Thymus (tissue), 11 donors: ENCODE data around the gene C1orf198. TPM values are rescaled to one million over a fixed set of nuclear protein-coding genes. Genes with fewer than 3 reads are reported as not detected.

Experiments
- DNase-seq, 9 donors: peaks; one replicate each; pipeline ENCODE4 v3.0.0-alpha.2; 2013; ENCODE audit warnings: low spot score in 9 of 9, low read depth in 6 of 9, missing footprints in 1 of 9
- H3K27ac ChIP-seq, 2 donors: one replicate each; pipeline ENCODE4 v1.5.1; 2013; ENCODE audit warnings: control low read depth in 1 of 2, low read depth in 1 of 2, low read length in 1 of 2, mild to moderate bottlenecking in 1 of 2, moderate library complexity in 1 of 2
- H3K27me3 ChIP-seq, 2 donors: one replicate each; pipeline ENCODE4 v1.5.1; 2013; ENCODE audit warnings: low read length in 1 of 2; ENCODE audit not compliant: control insufficient read depth in 2 of 2, insufficient read depth in 1 of 2
- H3K36me3 ChIP-seq, 2 donors: one replicate each; pipeline ENCODE4 v1.5.1; 2013; ENCODE audit warnings: low read length in 1 of 2, mild to moderate bottlenecking in 1 of 2, moderate library complexity in 1 of 2; ENCODE audit not compliant: control insufficient read depth in 2 of 2, insufficient read depth in 2 of 2
- H3K4me1 ChIP-seq, 2 donors: one replicate each; pipeline ENCODE4 v1.5.1; 2013; ENCODE audit warnings: low read length in 2 of 2; ENCODE audit not compliant: control insufficient read depth in 2 of 2, insufficient read depth in 2 of 2
- H3K4me3 ChIP-seq, 2 donors: one replicate each; pipeline ENCODE4 v1.5.1; 2013; ENCODE audit warnings: low read length in 2 of 2, control low read depth in 1 of 2, mild to moderate bottlenecking in 1 of 2
- H3K9me3 ChIP-seq, 2 donors: one replicate each; pipeline ENCODE4 v1.5.1; 2013; ENCODE audit warnings: low read length in 1 of 2, mild to moderate bottlenecking in 1 of 2; ENCODE audit not compliant: control insufficient read depth in 2 of 2, insufficient read depth in 1 of 2
- whole genome bisulfite sequencing: extraction: QIAGEN DNeasy Blood & Tissue Kit; methylation state at CpG from one replicate; pipeline ENCODE4 v1.1.7; 2013; 5-methylcytosine and 5-hydroxymethylcytosine counted together
- polyA plus RNA-seq: library from polyadenylated mRNA; stranded (reverse); fragments of 200-250 nt; gene quantifications from one replicate; pipeline ENCODE4 v1.2.3, GENCODE V29; 2013
- total RNA-seq: library from RNA; stranded (reverse); fragments of 120-200 nt; gene quantifications from one replicate; pipeline ENCODE4 v1.2.4, GENCODE V29; 2013
- donor health status: healthy.

The C1orf198 gene
- total and polyA plus RNA-seq, 2 donors = 10.1 to 14.2 TPM

DNA sequence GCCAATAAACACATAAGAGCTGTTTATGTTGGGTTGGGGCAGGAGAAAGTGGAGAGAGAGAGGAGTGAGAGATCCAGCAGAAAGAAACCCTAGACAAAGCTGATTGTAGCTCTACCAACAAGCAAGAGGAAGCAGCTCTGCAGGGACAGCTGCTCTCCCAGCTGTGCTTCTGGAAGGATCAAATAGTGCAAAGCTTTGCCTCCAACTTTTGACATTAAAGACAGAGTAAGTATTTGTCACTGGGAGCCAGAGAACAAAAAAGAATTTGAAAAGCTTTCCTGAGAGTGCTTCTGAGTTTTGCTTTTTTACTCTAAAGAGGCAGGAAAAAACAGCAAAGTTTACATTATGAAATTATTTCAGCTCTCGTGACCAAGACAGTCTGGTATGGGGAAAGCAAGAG is 28.5 kb upstream of the C1orf198 start:
- H3K36me3 ChIP-seq = no peaks in the 10 kb centered on the region
- H3K4me1 ChIP-seq = no peaks in the 10 kb centered on the region
- no peaks in the 10 kb centered on the region for H3K9me3 ChIP-seq
- no peak overlapping the region for H3K27ac ChIP-seq
- peak in 1 of 9 donors; percentile 10 for DNase-seq
- 80% methylated on average over 1 of the region's 1 CpG for WGBS
- peaks cover 0 to 3% of the 10 kb centered on the region in 2 donors for H3K27me3 ChIP-seq
- no peak overlapping the region for H3K4me3 ChIP-seq

DNA sequence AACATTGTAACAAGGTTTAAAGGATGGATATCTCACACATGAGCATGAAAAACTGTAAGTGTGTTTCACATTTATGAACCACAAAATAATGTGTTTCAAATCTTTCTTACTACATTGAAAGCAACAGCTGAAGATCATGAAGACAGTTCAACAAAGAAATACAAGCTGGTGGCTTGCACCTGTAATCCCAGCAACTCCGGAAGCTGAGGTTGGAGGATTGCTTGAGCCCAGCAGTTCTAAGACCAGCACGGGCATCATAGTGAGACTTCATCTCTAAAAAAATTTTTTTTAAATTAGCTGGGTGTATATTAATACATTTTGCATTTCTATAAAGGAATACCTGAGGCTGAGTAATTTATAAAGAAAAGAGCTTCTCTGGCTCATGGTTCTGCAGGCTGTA is 27.1 kb upstream of the C1orf198 start:
- 92% methylated on average over 2 of the region's 2 CpGs for WGBS
- no peak overlapping the region for H3K4me3 ChIP-seq
- H3K9me3 ChIP-seq = no peaks in the 10 kb centered on the region
- peaks cover 0 to 4% of the 10 kb centered on the region in 2 donors for H3K27me3 ChIP-seq
- H3K36me3 ChIP-seq = no peaks in the 10 kb centered on the region
- no peaks in the 10 kb centered on the region for H3K4me1 ChIP-seq
- H3K27ac ChIP-seq = no peak overlapping the region
- no peak for DNase-seq

DNA sequence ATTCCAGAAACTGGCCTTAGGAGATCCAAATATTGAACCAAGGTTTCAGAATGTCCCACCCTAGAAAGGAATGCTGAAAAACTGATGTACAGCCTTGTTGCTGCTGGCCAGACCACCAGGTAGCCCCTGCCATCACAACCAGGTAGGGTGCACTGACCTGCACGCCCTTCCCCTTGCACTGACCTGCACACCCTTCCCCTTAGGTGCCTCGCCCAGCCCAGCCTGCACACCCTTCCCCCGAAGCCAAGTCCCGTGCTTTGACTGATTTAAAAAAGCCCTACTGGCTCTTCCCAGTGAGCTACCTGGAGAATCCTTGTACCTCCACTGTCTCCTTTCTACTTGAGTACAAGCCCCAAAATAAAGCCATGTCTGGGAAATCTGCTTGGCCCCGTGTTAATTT is 26.3 kb upstream of the C1orf198 start:
- Histone ChIP-seq H3K27ac (no peak overlapping the region), H3K27me3 (peaks cover 0 to 5% of the 10 kb centered on the region in 2 donors), H3K36me3 (no peaks in the 10 kb centered on the region), H3K4me3 (no peak overlapping the region), H3K9me3 (no peaks in the 10 kb centered on the region), H3K4me1 (no peaks in the 10 kb centered on the region)
- DNase-seq = no peak
- WGBS = 91% methylated on average over 5 of the region's 5 CpGs

DNA sequence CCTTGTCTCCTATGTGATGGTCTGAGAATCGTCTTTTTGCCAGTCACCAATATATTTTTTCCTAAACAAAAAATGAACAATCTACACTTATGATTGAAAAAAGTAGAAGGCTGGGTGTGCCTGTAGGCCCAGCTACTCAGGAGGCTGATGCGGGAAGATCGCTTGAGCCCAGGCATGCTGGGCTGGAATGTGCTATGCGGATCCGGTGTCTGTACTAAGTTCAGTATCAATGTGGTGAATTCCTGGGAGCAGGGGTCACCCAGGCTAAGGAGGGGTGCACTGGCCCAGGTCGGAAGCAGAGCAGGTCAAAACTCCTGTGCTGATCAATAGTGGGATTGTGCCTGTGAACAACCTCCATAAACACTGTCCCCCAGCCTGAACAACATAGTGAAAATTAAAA is 25.7 kb upstream of the C1orf198 start:
- no peaks in the 10 kb centered on the region for H3K4me1 ChIP-seq
- no peak for DNase-seq
- WGBS = 95% methylated on average over 6 of the region's 6 CpGs
- no peaks in the 10 kb centered on the region for H3K36me3 ChIP-seq
- no peak overlapping the region for H3K4me3 ChIP-seq
- peaks cover 0 to 5% of the 10 kb centered on the region in 2 donors for H3K27me3 ChIP-seq
- H3K27ac ChIP-seq = no peak overlapping the region
- H3K9me3 ChIP-seq = no peaks in the 10 kb centered on the region

DNA sequence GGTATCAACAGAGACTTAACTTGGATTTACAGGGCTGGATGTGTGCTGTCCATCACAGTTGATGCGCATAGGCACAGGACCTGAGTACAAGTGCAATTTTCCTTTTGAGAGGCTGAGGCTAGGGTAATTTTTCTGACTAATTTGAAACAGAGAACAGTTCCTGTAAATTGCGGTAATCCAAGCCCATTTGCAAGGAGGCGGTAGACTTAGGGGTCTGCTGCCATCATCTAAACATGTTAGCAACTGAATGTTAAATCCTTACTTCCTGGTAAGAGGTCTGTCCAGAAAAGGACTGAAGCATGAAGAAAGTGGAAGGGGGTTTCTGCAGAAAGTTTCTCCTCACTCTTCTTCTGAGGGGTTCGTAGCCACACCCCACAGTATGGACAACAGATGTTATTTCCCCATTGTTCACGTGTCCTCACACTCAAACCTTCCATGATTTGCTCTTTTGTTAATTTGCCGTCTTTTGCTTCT is 23.7 kb upstream of the C1orf198 start:
- H3K36me3 ChIP-seq = no peaks in the 10 kb centered on the region
- no peak for DNase-seq
- peaks cover 0 to 5% of the 10 kb centered on the region in 2 donors for H3K27me3 ChIP-seq
- H3K4me3 ChIP-seq = no peak overlapping the region
- H3K4me1 ChIP-seq = no peaks in the 10 kb centered on the region
- no peaks in the 10 kb centered on the region for H3K9me3 ChIP-seq
- WGBS = 94% methylated on average over 6 of the region's 6 CpGs
- H3K27ac ChIP-seq = no peak overlapping the region

DNA sequence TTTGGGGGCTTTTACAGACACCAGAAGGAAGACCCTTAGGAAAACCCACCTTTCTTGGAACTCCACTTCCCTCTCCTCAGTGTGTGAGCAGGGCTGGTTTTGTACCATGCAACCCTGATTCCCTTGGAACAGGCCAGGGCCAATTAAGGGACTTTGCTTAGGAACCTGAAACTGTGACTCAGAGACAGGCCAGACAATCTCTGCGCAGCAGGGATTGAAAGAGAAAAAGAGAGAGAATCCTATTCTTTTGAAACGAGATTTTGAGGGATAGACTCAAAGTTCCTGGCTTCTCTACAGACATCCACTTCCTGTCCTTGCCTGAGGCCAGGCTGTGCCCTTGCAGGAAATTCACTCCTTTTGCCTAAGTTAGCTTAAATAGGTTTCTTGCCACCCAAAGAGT is 23.1 kb upstream of the C1orf198 start:
- Histone ChIP-seq H3K4me1 (no peaks in the 10 kb centered on the region), H3K27me3 (peaks cover 0 to 5% of the 10 kb centered on the region in 2 donors), H3K9me3 (no peaks in the 10 kb centered on the region), H3K36me3 (no peaks in the 10 kb centered on the region), H3K4me3 (no peak overlapping the region), H3K27ac (no peak overlapping the region)
- 68% methylated on average over 2 of the region's 2 CpGs for WGBS
- no peak for DNase-seq

DNA sequence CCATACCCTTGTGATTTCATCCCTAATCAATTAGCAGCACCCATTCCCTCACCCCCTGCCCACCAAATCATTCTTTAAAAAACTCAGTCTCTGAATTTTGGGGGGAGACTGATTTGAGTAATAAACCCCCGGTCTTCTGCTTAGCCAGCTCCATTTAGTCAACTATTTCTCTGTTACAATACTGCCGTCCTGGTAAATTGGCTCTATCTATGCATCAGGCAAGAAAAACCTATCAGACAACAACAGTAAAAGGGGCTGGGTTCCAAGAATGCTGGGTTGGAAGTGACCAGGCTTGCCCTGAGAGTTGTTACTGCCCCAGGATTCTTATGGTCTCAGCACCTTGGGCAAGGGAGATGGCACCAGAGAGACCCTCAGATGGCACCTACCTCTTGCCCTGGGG is 16.3 kb upstream of the C1orf198 start:
- H3K4me3 ChIP-seq = no peak overlapping the region
- H3K4me1 ChIP-seq = no peaks in the 10 kb centered on the region
- H3K36me3 ChIP-seq = no peaks in the 10 kb centered on the region
- H3K27me3 ChIP-seq = peaks cover 0 to 28% of the 10 kb centered on the region in 2 donors
- H3K9me3 ChIP-seq = no peaks in the 10 kb centered on the region
- no peak overlapping the region for H3K27ac ChIP-seq
- 90% methylated on average over 2 of the region's 2 CpGs for WGBS
- no peak for DNase-seq

DNA sequence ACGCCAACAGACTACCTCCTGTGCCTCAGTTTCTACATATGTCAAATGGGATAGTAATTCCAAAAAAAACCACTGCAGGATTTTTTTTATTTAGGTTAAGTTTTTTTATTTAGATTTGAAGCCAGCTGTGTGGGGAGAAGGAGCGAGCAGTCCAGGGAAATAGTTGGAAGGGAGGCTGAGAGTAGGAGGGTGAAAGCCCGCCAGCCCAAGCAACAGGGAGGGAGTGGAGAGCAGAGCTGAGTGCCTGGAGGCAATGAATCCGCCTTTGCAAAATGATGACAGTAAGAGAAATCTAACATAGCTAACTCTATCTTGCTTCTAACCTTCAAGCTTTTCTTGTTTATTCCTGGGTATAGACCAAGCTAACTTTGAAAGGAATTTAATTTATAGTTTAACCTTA is 15.6 kb upstream of the C1orf198 start:
- DNase-seq = no peak
- Histone ChIP-seq H3K9me3 (no peaks in the 10 kb centered on the region), H3K27me3 (peaks cover 0 to 35% of the 10 kb centered on the region in 2 donors), H3K4me3 (no peak overlapping the region), H3K4me1 (no peaks in the 10 kb centered on the region), H3K27ac (no peak overlapping the region), H3K36me3 (no peaks in the 10 kb centered on the region)
- 96% methylated on average over 4 of the region's 4 CpGs for WGBS

DNA sequence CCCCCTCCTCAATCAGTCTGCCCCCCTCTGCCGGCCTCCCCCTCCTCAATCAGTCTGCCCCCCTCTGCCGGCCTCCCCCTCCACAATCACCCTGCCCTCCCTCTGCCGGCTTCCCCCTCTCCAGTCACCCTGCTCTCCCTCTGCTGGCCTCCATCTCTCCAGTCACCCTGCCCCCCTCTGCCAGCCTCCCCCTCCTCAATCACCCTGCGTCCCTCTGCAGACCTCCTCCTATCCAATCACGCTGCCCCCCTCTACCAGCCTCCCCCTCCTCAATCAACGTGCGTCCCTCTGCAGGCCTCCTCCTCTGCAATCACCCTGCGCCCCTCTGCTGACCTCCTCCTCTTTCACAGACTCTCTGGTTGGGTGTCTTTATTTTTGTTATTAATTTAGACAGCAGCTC is 11.5 kb upstream of the C1orf198 start:
- no peaks in the 10 kb centered on the region for H3K4me1 ChIP-seq
- WGBS = 32% methylated on average over 8 of the region's 8 CpGs
- no peaks in the 10 kb centered on the region for H3K36me3 ChIP-seq
- peaks cover 5 to 46% of the 10 kb centered on the region in 2 donors for H3K27me3 ChIP-seq
- H3K27ac ChIP-seq = no peak overlapping the region
- no peak for DNase-seq
- no peak overlapping the region for H3K4me3 ChIP-seq
- H3K9me3 ChIP-seq = no peaks in the 10 kb centered on the region

DNA sequence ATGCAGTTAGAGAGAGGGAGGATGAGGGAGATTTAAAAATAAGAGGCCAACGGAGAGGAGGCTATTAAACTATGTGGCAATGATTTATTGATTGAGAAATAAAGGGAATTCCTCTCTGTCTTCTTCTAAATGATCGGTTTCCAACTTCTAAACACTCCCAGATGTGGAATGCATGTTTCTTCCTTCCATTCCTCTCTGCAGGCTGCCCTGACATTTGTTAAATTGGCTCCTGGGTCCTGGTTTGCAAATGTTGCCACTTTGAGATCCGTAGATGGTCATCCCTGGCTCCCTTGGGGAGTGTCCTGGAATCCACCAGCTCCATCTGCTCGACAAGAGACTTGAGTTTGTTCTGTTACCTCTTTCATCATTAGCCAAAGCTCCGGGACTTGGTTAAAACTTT is 10.3 kb upstream of the C1orf198 start:
- no peak for DNase-seq
- Histone ChIP-seq H3K36me3 (no peaks in the 10 kb centered on the region), H3K4me1 (no peaks in the 10 kb centered on the region), H3K27me3 (peaks cover 5 to 46% of the 10 kb centered on the region in 2 donors), H3K9me3 (no peaks in the 10 kb centered on the region), H3K4me3 (no peak overlapping the region), H3K27ac (no peak overlapping the region)
- 70% methylated on average over 5 of the region's 5 CpGs for WGBS
